Activated T-helper 1 cell treated with anti-CD3 and anti-CD28 coated beads, Interleukin-2, amount 50 U/mL, for 16 hours (primary cell): ENCODE results near the gene KLLN.
"Not testable (repeated sequence)": the region's sequence is repeated elsewhere in the genome, so short reads cannot be mapped to it uniquely, and the experiment has no call there.

Experiments
- DNase-seq, 2 donors: peaks; one replicate each; pipeline ENCODE4 v3.0.0-alpha.2; 2020; ENCODE audit warnings: low read depth in 1 of 2, low spot score in 1 of 2

KLLN gene, protein sequence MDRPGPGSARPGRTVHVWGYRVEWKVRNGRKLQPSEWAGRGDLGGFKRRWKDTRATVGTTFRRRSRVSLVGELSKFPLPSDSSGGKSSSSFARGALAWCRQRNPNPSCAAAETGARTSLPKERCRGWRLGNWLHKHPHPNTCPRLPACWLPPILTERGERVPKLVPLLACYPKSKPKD

DNA sequence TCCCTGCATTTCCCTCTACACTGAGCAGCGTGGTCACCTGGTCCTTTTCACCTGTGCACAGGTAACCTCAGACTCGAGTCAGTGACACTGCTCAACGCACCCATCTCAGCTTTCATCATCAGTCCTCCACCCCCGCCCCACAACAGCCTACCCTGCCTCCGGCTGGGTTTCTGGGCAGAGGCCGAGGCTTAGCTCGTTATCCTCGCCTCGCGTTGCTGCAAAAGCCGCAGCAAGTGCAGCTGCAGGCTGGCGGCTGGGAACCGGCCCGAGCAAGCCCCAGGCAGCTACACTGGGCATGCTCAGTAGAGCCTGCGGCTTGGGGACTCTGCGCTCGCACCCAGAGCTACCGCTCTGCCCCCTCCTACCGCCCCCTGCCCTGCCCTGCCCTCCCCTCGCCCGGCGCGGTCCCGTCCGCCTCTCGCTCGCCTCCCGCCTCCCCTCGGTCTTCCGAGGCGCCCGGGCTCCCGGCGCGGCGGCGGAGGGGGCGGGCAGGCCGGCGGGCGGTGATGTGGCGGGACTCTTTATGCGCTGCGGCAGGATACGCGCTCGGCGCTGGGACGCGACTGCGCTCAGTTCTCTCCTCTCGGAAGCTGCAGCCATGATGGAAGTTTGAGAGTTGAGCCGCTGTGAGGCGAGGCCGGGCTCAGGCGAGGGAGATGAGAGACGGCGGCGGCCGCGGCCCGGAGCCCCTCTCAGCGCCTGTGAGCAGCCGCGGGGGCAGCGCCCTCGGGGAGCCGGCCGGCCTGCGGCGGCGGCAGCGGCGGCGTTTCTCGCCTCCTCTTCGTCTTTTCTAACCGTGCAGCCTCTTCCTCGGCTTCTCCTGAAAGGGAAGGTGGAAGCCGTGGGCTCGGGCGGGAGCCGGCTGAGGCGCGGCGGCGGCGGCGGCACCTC is at the start of gene KLLN, which contains the start of gene PTEN:
Gene KLLN, minus strand, starts transcription at position 481 of the 891 bp plus-strand sequence. CDS start 1,046 bp downstream, outside the sequence.
Gene PTEN, plus strand, starts transcription at position 573 of the 891 bp plus-strand sequence. CDS start 845 bp downstream, outside the sequence.
- peak; percentile 60 to 66 for DNase-seq

DNA sequence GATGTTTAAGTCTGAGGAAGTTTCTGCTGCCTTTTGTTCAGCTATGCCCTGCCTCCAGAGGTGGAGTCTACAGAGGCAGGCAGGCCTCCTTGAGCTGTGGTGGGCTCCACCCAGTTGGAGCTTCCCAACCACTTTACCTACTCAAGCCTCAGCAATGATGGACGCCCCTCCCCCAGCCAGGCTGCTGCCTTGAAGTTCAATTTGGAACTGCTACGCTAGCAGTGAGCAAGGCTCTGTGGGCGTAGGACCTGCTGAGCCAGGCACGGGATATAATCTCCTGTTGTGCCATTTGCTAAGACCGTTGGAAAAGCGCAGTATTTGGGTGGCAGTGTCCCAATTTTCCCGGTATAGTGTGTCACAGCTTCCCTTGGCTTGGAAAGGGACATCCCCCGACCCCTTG is 40.1 kb upstream of the KLLN start:
- DNase-seq = not testable (repeated sequence)

DNA sequence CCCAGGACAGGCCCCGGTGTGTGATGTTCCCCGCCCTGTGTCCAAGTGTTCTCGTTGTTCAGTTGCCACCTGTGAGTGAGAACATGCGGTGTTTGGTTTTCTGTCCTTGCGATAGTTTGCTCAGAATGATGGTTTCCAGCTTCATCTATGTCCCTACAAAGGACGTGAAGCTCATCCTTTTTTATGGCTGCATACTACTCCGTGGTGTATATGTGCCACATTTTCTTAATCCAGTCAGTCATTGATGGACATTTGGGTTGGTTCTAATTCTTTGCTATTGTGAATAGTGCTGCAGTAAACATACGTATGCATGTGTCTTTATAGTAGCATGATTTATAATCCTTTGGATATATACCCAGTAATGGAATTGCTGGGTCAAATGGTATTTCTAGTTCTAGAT is 34.6 kb upstream of the KLLN start:
- DNase-seq = not testable (repeated sequence)

DNA sequence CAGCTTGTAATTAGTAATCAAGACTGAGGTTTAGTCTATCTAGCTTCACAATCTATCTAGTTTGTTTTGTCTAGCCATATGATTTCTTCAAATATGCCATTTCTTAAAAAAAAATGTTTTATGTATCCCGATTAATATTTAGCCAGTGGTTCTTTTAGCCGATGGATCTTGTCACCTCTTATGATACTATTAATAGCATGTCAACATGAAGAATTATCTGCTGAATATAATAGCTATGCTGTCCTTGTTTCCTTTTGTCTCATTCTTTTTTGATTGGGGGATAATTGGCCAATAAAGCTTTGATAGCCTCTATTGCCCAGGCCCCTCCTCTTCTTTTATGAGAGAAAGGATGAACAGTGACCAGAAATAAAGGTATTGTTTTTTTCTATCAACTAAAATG is 32.9 kb upstream of the KLLN start:
- DNase-seq = no peak

DNA sequence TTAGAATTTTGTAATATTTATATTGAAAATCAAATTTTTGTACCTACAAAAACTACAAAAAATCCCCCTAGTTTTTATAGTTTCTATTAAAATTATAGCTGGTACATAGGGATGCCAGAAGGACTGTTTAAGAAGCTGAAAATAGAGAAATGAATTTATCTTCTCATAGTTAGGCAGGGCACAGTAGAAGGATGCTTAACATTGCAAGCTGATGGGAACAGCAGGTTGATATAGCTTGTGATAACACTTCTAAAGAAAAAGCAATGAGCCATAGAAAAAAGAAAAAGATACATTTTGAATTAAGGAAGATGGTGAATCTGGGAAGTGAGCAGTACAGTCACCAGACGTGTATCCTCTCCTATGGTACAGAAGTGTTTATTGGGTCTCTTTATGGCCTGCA is 32.1 kb upstream of the KLLN start:
- DNase-seq = no peak

DNA sequence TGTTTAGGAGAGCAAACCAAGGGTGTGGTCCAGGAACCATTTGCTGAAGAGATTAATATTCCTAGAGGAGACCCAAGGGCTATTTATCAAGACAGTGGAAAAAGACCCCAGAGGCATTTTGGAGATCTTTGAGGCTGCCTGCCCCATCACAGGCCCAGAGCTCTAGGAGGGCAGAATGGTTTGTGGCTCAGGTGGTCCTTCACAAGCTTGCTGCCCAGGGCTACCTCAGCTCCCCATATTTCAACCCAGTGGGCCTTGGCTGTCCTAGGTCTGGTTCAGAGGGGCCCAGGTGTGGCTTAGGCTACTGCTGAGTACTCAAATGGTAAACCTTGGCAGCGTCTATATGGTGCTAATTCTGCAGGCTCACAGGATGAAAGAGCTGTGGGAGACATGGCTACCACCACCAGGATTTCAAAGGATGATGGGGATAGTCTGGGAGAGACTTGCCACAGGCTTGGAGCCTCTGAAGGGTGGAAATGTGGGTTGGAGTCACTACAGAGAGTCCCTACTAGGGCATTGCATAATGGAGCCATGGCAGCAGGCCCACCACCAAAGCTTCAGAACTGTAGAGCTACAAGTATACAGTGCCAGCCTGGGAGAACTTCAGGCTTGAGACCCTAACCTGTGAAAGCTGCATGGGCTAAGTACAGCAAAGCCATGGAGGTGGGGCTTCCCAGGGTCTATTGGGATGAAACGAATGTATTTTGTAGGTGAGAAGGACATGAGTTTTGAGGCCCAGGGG is 24.4 kb upstream of the KLLN start:
- no peak for DNase-seq

DNA sequence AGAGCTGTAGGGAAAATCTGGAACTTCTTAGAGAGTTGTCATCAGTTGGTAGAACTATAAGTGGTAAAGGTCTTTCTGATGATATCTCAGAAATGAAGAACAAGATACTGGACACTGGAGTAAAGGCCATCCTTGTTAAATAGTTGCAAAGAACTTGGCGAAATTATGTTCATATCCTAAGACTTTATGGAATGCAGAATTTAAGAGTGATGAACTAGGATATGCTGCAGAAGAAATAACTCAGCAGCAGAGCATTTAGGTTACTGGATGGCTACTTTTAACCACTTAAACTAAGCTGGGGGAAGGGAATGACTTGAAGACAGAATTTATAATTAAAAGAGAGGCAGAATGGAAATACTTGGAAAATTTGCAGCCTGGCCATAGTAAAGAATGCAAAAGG is 23.8 kb upstream of the KLLN start:
- DNase-seq = no peak

DNA sequence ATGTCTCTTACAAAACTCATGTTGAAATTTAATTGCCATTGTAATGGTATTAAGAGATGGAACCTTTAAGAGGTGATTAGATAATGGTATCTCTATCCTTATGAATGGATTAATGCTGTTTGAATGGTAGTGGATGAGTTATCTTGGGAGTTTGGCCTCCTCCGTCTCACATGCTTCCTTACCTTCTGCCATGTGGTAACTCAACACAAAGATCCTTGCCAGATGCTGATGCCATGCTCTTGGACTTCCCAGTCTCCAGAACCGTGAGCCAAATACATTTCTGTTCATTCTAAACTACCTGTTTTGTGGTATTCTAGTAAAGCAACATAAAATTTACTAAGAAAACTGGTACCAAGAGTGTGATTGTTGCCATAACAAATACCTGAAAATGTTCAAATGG is 23.3 kb upstream of the KLLN start:
- no peak for DNase-seq

DNA sequence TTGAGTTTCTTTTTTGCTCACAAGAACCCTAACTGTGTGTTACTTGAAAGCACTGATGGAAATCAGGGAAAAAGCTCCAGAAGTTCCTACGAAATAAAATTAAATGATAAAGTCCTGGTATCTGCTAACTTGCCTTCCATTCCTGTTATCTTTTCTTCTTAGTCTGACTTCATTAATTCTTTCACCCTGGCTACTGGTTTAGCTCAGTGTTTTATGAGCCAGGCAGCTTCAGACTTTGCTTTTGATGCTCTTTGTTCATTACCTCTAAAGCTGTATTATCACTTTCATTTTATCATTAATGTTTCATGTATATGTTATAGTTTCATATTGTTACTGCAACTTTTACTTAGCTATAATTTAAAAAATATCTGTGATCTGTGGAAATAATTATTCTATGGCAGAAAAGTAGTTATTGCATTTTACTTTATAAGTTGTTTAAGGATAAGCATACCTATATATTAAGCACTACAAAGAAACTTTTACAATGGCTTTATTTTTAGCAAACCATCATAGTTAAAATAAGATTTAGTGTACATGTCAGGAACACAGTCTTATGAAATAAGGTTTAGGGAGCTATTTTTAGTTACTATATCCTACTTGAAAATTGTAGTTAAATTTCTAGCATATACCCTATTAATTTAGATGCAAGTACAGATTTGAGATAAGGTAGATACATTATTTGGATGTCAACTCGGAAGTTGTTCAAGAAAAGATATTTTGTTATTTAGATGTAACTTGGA is 19.4 kb upstream of the KLLN start:
- no peak for DNase-seq

DNA sequence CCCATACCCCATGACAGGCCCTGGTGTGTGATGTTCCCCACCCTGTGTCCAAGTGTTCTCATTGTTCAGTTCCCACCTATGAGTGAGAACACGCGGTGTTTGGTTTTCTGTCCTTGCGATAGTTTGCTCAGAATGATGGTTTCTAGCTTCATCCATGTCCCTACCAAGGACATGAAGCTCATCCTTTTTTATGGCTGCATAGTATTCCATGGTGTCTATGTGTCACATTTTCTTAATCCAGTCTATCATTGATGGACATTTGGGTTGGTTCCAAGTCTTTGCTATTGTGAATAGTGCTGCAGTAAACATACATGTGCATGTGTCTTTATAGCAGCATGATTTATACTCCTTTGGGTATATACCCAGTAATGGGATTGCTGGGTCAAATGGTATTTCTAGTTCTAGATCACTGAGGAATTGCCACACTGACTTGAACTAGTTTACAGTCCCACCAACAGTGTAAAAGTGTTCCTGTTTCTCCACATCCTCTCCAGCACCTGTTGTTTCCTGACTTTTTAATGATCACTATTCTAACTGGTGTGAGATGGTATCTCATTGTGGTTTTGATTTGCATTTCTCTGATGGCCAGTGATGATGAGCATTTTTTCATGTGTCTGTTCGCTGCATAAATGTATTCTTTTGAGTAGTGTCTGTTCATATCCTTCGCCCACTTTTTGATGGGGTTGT is 18.2 kb upstream of the KLLN start:
- not testable (repeated sequence) for DNase-seq

DNA sequence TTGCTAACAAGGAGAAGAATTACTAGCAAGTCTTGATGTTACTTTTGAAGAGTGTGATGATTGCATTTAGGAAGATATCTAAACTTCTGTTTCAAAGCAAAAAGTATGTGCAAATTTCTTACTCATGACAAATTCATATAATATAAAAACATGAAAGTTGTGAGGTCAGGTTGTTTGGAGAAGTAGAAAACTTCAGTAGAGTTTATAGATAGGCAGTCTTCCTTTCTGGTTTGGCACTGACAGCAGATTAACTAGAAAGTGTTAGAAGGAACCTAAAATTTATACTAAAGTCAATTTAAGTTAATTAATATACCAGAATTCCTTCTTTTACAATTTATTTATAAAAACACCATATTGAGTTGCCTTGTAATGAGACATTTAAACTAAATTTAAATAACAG is 17.0 kb upstream of the KLLN start:
- no peak for DNase-seq

DNA sequence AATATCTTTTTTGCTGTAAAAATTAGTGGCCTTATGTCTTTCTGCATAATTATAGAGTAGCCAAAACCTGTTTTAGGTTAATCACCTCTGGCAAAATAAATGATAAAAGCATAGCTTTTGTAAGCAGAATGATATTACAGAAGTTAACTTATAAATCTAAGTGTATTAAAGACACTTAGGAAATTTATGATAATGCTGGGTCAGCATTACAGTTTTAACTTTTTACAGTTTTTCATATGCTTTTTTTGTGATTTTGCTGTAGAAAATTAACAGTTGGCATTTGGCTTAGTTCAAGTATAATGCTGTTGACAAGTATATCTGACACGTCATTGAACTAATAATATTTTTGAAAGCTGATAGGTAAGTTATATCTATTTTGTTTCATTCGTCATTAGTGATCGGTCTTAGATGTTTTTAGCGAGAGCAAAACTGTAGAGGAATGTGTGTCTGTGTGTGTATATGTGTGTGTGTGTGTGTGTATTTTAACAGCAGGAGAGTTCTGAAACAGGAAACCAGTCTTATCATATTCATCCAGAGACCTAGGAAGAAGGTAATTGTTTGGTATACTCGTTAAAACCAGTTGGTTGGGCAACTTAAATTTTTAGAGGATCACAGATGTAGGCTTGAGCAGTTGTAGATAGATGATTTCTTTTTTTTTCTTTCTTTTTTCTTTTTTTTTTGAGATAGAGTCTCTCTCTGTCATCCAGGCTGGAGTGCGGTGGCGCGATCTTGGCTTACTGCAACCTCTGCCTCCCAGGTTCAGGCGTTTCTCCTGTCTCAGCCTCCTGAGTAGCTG is 15.5 kb upstream of the KLLN start:
- no peak for DNase-seq

DNA sequence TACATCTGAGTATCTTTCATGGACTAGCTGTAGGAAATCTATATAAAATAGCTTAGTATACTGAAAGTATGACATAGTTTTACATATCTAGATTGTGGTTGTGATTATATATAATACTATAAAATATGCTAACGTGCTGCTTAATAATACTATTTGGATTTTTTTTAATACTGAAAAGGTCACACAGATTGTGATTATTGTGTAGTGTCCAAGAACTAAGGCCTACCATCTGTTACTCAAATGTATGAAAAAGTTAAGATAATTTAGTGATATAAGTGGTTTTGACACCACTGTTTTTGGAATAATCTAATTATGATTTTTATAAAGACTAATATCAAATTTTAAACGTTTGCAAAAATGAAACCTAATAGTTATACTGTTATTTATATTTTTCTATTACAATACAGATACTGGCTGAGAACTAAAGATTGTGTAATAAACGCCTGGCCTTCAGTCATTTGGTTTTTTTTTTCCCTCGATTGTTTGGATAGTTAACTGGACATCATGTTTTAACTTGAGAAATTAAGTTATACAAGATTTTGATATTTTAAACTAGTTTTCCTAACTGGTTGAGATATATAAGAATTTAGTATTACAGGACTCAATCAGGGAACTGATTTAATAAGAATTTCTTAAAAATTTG is 12.7 kb upstream of the KLLN start:
- DNase-seq = no peak

DNA sequence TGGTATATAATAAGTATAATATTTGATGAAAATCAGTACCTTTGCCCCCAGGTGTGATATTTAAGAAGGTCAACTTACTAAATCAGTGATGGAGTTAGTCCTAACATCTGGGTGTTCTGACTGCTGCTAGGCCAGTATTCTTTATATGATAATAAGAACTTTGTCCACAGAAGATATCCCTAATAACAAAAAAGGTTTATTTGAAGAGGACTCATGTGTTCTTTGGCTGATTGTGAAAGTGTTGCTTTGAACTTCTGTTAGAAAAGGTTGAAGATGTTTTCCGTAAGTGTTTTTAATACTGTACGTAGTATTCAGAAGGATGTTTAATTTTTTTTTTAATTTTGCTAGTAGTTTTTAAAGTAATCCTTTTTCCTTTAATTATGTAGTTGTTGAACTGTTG is 10.3 kb upstream of the KLLN start:
- DNase-seq = no peak

DNA sequence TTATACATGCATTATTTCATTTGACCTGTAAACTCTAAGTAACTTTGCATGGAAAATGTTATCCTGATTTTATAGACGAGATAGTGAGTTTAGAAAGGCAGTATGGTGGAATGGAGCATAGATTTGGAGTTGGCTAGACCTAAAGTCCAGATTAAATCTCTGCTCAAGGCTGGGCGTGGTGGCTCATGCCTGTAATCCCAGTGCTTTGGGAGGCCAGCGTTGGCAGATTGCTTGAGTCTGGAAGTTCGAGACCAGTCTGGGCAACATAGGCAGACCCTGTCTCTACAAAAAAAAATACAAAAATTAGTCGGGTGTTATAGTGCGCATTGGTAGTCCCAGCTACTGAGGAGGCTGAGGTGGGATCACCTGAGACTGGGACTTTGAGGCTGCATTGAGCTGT is 9.5 kb upstream of the KLLN start:
- no peak for DNase-seq

DNA sequence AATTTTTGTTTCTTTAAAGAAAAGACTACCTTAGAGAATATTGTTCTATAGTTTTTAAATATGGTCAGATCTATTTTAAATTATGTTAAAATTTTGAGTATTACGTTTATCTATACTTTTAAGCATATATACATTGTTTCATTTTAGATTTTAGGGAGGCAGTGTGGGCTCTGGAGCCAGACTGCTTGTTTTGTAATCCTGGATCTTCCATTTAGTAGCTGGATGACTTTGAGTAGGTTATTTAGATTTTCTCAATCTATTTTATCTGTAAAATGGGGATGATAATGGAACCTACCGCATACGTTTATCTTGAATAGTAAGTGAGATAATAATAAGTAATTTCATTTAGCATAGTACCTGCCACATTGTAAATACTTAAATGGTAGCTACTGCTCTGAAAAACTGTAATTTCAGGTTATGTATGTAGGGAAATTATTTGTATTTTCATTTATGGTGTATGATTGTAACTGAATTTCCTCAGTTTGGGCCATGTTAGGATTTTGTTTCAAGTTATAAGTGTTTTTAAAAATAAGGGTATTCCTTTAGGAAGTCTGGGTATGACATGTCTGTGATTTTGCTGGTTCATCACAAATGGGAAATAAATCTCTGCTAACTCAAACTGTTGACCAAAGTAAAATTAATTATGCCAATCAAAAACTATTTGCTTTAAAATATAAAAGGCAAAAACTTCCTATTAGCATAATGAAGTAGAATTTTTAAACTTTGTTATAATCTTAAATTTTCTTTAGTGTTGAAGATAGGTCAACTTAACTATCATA is 6.6 kb upstream of the KLLN start:
- DNase-seq = no peak

DNA sequence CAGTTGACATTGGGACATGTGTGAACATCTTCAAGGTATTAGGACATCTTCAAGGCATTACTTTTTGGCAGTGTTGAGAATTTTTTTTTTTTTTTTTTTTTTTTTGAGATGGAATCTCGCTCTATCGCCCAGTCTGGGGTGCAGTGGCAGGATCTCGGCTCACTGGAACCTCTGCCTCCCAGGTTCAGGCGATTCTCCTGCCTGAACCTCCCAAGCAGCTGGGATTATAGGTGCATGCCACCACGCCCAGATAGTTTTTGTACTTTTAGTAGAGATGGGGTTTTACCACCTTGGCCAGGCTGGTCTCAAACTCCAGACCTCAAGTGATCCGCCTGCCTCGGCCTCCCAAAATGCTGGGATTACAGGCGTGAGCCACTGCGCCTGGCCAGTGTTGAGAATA is 5.8 kb upstream of the KLLN start:
- DNase-seq = not testable (repeated sequence)

DNA sequence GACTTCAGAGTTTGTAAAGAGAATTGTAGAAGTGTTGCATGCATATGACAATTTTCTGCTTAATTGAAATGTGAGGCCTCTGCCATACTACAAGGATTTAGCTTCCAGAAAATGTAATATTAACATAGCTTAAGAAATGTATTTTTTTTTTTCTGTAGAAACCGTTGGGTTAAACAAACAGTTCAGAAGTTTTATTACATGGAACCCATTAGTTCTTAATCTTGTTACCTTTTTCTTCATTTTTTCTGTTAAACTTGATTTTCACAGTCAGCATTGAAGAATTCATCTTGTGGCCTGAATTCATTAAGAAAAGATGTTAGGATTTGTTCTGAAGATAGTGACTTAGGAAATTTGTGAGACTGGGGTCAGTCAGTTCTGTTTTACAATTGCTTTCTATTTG is 4.9 kb upstream of the KLLN start:
- DNase-seq = no peak

DNA sequence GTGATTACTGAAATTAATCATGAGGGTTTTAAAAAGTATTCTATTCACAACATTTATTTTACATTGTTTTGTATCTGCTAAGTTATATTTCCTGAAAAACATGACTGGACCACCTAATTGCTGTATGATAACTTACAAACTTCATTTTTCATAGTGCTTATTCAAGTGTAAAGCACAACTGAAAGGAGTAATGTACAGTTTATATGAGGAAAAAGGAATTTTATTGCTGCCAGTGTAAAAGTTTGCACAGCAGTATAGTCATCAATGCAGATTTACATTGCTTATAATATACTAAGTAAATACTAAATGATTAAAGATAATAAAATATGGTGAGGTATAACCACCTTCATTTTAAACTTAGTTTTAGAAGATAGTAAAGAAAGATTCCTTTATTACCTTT is 4.1 kb upstream of the KLLN start:
- no peak for DNase-seq
